BJ (cell line): Measurements from ENCODE around the gene GSX2. TPM values are rescaled to one million over a fixed set of nuclear protein-coding genes. Genes with fewer than 3 reads are reported as not detected.

Experiments
- CTCF ChIA-PET: fragments of 350-600 bp; formaldehyde crosslinking; extraction: SDS; loops from one replicate; lab custom pipeline; 2021; ENCODE audit warnings: antibody characterized with exemption, inconsistent platforms; lab: Yijun Ruan, JAX
- POLR2A ChIA-PET: fragments of 300-600 bp; sonication (Branson Sonifier 250); formaldehyde crosslinking; extraction: SDS; loops from one replicate; lab custom pipeline; 2021; ENCODE audit warnings: antibody characterized with exemption; lab: Charles Lee
- DNase-seq: peaks from one replicate; pipeline ENCODE4 v3.0.0-alpha.2; 2011; ENCODE audit warnings: low read depth
- H3K27me3 ChIP-seq: 2 replicates; pipeline ENCODE4 v1.6.0; 2011; ENCODE audit warnings: low read length; ENCODE audit not compliant: control insufficient read depth, insufficient read depth
- H3K36me3 ChIP-seq: 2 replicates; pipeline ENCODE4 v1.5.1; 2011; ENCODE audit warnings: low read length; ENCODE audit not compliant: control insufficient read depth, insufficient read depth
- H3K4me3 ChIP-seq: 2 replicates; pipeline ENCODE4 v1.5.1; 2011; ENCODE audit warnings: low read depth, mild to moderate bottlenecking, control low read depth, low read length
- polyA plus RNA-seq: library from polyadenylated mRNA; depleted of rRNA; stranded (reverse); fragments of >200 nt; gene quantifications from 2 replicates; pipeline ENCODE4 v1.2.3, GENCODE V29; 2011
- TF ChIP-seq, protein P1 (sequence below): IDR thresholded peaks from 2 replicates; pipeline ENCODE4 v1.5.1; 2011; ENCODE audit warnings: low read depth, mild to moderate bottlenecking, control low read depth, inconsistent platforms, low read length, moderate library complexity; ENCODE audit not compliant: insufficient read depth

Gene GSX2
- polyA plus RNA-seq, 1 experiment, result not detected

DNA sequence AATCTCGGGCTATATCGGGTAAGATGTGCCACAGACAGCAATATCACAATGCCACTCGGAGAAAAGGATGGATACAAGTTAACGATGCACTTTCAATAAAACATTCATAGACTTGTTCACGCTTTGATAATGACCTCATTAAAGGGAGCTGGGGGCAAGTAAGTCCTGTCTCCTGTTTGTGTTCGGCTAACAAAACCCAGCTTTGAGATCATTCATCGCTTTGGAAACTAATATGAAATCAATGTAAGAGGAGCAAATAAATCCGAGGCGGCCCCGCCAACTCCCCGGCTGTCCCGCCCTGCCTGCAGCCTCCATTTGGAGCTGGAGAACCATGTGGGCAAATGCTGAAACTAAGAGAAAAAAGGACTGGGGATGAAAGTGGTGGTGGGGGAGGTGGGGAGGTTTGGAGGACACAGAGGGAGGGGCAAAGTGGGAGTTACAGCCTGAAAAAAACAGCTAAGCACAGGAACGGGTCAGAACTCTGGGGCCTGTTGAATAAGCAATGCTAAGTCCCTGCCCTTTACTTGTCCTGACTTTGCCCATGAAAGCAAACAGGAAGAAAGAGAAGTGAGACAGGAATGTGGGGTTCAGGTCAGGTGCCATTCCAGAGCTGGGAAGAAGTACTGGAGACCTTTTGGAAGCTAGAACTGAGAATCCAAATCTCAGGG, 3.5 kb upstream of the GSX2 start:
- CTCF ChIA-PET, result interaction anchor here (0.6 kb wide), 2 partner anchors 17 to 1010 kb away, joined by 3 to 4 read pairs; no protein-coding TSS in a partner anchor
- Histone ChIP-seq H3K36me3 (no peaks in the 10 kb centered on the region), H3K4me3 (no peak overlapping the region), H3K27me3 (peaks cover 32% of the 10 kb centered on the region)
- TF ChIP-seq, protein P1, sequence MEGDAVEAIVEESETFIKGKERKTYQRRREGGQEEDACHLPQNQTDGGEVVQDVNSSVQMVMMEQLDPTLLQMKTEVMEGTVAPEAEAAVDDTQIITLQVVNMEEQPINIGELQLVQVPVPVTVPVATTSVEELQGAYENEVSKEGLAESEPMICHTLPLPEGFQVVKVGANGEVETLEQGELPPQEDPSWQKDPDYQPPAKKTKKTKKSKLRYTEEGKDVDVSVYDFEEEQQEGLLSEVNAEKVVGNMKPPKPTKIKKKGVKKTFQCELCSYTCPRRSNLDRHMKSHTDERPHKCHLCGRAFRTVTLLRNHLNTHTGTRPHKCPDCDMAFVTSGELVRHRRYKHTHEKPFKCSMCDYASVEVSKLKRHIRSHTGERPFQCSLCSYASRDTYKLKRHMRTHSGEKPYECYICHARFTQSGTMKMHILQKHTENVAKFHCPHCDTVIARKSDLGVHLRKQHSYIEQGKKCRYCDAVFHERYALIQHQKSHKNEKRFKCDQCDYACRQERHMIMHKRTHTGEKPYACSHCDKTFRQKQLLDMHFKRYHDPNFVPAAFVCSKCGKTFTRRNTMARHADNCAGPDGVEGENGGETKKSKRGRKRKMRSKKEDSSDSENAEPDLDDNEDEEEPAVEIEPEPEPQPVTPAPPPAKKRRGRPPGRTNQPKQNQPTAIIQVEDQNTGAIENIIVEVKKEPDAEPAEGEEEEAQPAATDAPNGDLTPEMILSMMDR, result no peak
- POLR2A ChIA-PET, result no interaction called here
- DNase-seq, result no peak

DNA sequence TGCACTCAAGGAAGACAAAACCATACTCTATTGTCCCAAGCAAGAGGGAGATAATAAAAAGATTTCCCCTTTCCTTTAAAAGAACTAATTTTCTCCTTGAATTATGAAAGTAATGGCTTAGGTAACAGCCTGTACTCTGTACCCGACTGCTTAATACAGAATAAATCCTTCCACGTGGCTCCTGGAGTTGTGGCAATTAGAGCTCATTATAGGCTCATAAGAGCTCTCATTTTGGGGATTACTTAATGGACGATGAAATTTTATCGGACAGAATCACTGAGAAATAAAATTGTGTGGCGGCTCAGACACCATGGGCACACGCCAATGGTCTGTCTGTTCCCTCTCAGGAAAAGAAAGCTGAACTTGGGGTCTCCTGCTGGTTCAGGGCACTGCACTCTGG, 2.8 kb upstream of the GSX2 start:
- peaks cover 37% of the 10 kb centered on the region for H3K27me3 ChIP-seq

DNA sequence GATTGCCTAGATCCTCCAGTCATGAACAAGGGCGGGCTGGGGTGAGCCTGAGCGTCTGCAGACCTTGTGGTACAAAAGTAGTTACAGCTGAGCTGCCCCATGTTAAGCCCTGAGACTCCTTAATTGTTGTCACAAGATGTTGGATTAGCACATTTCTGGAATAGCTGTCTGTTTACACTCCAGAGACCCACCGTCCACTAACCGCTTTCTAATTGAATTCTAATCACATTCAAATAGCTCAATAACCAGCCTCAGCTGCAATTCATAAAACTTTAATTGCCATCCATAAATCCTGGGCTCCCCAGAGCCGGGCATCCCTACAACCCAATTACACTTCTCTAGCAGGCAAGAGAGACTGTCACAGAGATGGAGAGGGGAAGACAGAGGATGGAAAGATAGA, 1.6 kb upstream of the GSX2 start:
- no peaks in the 10 kb centered on the region for H3K36me3 ChIP-seq
- H3K4me3 ChIP-seq, result no peak overlapping the region
- CTCF ChIA-PET, result no interaction called here
- POLR2A ChIA-PET, result no interaction called here
- TF ChIP-seq, protein P1, result no peak
- H3K27me3 ChIP-seq, result peaks cover 39% of the 10 kb centered on the region
- DNase-seq, result no peak

More for the DNA sequence above, 2.8 kb upstream of the GSX2 start:
- no peak for DNase-seq
- ChIA-PET CTCF (no interaction called here), POLR2A (no interaction called here)
- Histone ChIP-seq H3K36me3 (no peaks in the 10 kb centered on the region), H3K4me3 (no peak overlapping the region)
- TF ChIP-seq, protein P1, result no peak

DNA sequence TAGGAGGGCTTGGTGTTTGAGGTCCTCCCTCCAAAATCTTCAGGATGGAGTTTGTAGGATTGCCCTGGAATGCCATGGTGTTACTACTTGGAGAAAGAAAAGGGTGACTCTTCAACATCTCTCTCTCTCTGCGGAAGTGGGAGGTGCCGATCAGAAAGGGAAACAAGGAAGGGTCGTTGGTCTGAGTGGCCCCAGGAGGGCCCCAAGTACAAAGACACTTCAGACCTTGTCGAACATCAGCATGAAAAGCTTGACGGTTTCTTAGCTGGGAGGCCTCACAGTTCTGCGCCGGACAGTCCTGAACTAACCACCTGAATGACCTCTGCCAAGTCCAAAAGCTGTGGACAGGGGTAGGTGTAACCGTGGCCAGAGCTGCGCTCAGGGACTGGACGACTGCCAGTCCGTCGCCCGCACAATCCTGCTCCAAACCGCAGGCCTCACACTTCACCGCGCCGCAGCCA, 646 bp upstream of the GSX2 start:
- Histone ChIP-seq H3K27me3 (peaks cover 39% of the 10 kb centered on the region), H3K4me3 (no peak overlapping the region), H3K36me3 (no peaks in the 10 kb centered on the region)
- TF ChIP-seq, protein P1, result no peak
- CTCF ChIA-PET, result no interaction called here
- POLR2A ChIA-PET, result interaction anchor here (0.5 kb wide), 1 partner anchor 12 kb away, joined by 15 read pairs; no protein-coding TSS in a partner anchor
- DNase-seq, result no peak

DNA sequence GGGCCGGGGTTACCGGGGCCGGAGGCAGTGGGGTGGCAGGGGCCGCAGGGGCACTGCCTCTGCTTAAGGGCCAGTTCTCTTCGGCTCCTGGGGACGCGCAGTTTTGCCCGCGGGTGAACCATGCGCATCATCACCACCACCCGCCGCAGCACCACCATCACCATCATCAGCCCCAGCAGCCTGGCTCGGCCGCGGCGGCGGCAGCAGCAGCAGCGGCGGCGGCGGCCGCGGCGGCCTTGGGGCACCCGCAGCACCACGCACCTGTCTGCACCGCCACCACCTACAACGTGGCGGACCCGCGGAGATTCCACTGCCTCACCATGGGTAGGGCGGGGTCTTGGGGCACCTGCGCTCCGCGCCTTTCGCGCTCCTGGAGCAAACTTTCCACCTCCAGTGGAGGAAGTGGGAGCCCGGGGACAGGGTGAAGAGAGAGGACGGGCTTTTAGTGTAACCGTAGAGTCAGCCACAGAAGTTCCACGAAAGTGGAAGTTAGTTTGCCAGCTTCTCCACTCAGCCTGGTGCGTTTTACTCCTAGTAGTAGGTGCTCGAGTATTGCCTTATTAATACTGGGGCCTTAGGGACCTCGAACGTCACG, 729 bp downstream of the GSX2 start:
- DNase-seq, result no peak
- ChIA-PET POLR2A (no interaction called here), CTCF (no interaction called here)
- TF ChIP-seq, protein P1, result no peak
- peak overlapping the region; percentile 37 for H3K4me3 ChIP-seq
- H3K27me3 ChIP-seq, result peaks cover 42% of the 10 kb centered on the region
- no peaks in the 10 kb centered on the region for H3K36me3 ChIP-seq
